AG09319 (cell line): ENCODE measurements around the gene DUOX2.
A peak's percentile ranks its signal among the peaks of the same experiment; 100 is the strongest.

ENCODE experiments used
- DNase-seq: peaks from one replicate; pipeline ENCODE4 v3.0.0-alpha.2; 2010; ENCODE audit warnings: low read depth; ENCODE audit errors: extremely low read depth
- TF ChIP-seq, protein P1 (sequence below): IDR thresholded peaks from 2 replicates; pipeline ENCODE4 v1.5.1; 2011; ENCODE audit warnings: low read depth, mild to moderate bottlenecking, inconsistent platforms, low read length, moderate library complexity

DUOX2 gene

DNA sequence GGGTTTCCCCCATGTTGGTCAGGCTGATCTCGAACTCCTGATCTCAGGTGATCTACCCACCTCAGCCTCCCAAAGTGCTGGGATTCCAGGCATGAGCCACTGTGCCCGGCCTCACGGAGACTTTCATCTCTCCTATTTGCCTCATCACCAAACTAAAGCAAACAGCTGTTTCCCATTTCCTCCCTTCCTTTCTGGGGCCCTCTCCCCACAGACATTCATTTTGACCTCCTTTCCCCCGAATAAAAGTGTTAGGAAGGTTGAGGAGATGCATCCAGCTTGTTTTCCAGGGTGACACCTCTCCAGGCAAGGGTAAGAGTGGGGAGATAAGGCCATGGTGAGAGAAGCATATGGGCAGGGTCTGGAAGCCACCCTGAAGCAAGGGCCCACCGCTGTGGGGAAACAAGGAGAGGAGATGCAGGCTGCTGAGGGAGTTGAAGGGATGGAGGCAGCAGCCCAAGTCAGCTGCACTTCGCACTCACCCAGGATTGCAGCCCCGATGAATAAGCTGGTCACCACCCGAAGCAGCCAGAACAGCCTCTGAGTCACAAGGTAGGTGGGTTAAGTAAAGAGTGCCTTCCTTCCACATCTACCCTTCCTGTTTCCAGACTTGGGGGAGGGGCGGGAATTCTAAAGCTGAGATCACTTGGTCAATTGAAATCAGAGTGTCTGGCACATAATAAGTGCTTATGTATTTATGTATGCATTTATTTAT lies 7.9 kb upstream of the DUOX2 start:
- DNase-seq, result peak; percentile 18

DNA sequence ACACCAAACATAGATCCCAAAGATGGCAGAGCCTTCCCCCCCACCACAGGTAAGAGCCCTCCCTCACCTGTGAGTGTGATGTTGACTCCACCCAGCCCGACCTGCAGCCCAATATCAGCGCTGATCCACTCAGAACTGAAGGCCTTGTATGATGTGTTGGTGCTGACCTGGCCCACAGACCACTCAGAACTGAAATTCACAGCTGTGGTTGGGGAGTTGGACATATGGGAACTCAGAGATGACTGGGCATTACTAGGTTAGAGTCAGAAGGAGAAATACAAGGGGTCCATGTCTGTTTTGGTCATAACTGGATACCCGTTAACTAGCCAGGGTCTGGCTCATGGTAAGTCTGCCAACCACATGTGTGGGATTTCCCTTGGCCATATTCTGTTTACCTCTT lies 7.0 kb upstream of the DUOX2 start:
- TF ChIP-seq, protein P1, sequence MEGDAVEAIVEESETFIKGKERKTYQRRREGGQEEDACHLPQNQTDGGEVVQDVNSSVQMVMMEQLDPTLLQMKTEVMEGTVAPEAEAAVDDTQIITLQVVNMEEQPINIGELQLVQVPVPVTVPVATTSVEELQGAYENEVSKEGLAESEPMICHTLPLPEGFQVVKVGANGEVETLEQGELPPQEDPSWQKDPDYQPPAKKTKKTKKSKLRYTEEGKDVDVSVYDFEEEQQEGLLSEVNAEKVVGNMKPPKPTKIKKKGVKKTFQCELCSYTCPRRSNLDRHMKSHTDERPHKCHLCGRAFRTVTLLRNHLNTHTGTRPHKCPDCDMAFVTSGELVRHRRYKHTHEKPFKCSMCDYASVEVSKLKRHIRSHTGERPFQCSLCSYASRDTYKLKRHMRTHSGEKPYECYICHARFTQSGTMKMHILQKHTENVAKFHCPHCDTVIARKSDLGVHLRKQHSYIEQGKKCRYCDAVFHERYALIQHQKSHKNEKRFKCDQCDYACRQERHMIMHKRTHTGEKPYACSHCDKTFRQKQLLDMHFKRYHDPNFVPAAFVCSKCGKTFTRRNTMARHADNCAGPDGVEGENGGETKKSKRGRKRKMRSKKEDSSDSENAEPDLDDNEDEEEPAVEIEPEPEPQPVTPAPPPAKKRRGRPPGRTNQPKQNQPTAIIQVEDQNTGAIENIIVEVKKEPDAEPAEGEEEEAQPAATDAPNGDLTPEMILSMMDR, result no peak
- DNase-seq, result no peak

More for the DNA sequence above, 7.9 kb upstream of the DUOX2 start:
- TF ChIP-seq, protein P1, result no peak

DNA sequence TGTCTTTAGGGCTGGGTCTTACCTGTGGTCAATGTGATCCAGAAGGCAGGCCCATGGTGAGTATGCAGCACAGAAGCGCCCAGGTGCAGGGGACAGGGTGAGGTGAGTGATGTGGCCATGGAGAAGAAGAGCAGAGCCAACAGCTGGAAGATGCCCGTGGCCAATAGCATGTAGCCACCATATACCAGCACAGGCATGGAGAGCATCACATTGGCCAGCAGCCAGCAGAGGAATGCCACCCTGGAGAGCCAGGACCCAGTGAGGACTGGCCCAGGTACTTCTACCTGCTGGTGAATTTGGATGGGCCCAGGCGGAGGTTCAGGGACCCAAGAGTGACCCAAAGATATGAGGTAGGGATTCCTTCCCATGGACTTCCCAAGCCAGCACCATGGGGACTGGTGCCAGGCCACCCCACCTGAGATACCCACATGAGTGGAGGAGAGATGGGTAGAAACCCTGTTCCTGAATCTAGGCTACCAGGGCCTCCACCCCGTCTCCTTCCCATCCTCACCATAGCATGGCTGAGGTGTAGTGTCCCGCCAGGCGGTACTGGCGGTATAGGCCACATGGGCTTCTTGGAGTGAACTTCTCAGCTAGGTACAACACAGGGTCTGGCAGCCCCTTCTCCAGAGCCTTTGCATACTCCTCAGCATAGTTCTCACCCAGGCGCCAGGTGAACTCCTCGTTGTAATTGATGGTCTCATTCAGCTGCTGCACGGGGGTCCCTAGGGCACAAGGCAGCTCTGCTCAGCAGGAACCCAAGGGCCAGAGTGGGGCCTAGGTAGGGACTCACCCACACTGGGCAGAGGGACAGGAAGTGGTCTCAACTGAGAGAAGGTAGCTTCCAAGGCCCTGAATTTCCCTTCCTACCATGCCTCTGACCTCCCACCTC lies 6.4 kb upstream of the DUOX2 start:
- DNase-seq, result no peak
- TF ChIP-seq, protein P1, result no peak

DNA sequence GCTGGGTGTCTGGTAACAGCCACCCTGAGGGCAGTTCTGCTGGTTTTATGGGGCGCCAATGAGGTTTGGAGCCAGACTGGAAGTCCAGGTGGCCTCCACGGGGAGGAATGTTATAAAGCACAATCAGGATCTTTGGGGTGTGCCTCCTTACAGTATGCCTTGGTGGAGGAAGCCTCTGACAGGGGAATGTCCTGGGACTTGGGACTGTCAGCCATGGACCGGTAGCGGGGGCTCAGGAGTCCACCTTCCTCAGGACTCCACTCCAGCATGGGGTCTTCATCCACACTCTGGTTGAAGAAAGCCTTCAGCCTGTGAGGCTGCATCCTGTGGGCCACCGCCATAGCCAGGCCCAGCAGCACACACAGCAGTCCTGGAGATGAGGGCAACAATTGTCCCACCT lies 5.0 kb upstream of the DUOX2 start:
- no peak for DNase-seq
- TF ChIP-seq, protein P1, result no peak

DNA sequence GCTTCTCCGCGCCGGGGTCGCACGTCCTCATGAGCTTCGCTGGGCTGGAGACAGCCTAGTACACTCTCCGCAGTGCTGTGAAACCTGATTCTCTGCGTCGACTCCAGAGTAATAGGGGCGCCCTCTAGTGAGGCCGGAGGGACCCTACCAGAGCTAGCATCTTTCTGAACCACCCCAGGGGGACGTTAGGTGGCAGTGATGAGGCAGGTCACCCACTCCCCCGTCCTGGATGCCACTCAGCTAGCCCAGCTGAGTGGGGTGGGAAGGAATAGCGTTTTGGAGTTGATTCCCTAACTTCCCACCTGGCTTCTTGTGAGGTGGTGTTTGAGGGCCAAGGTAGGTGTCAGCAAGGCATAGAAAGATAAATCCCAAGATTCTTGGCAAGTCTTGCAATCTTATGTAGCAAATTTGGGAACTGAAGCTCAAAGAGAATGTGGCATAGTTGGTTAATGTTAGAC lies 4.2 kb upstream of the DUOX2 start:
- DNase-seq, result peak; percentile 63
- TF ChIP-seq, protein P1, result peak; percentile 100

- DNase-seq, result no peak
- TF ChIP-seq, protein P1, result no peak
Observed at GRCh38 chr15:45117308-45118130, 3.5 kb upstream of the DUOX2 start.
